WERI-Rb-1 (cell line): Measurements from ENCODE around the gene CTNND1.

ENCODE experiments used
- DNase-seq: peaks from one replicate; pipeline ENCODE4 v3.0.0-alpha.2; 2020
- H3K27ac ChIP-seq: fragments of 250-450 bp; sonication (Bioruptor Pico); 2 replicates; pipeline ENCODE4 v1.5.1; 2020; ENCODE audit warnings: mild to moderate bottlenecking, moderate library complexity
- H3K27me3 ChIP-seq: fragments of 250-450 bp; sonication (Bioruptor Pico); 2 replicates; pipeline ENCODE4 v1.5.1; 2021; ENCODE audit warnings: mild to moderate bottlenecking, low read depth, moderate library complexity; ENCODE audit not compliant: insufficient read depth, severe bottlenecking
- H3K36me3 ChIP-seq: fragments of 250-450 bp; sonication (Bioruptor Pico); 2 replicates; pipeline ENCODE4 v1.5.1; 2020; ENCODE audit warnings: mild to moderate bottlenecking, moderate library complexity
- H3K4me3 ChIP-seq: 2 replicates; pipeline ENCODE4 v1.5.1; 2011; ENCODE audit warnings: low read depth, mild to moderate bottlenecking, control low read depth, low read length
- H3K9me3 ChIP-seq: fragments of 250-450 bp; sonication (Bioruptor Pico); 2 replicates; pipeline ENCODE4 v1.5.1; 2021; ENCODE audit warnings: mild to moderate bottlenecking, moderate library complexity; ENCODE audit not compliant: severe bottlenecking
- CTCF ChIP-seq: IDR thresholded peaks from 2 replicates; pipeline ENCODE4 v1.5.1; 2011; ENCODE audit warnings: low read depth, mild to moderate bottlenecking, control low read depth, inconsistent platforms, low read length

CTNND1 gene

DNA sequence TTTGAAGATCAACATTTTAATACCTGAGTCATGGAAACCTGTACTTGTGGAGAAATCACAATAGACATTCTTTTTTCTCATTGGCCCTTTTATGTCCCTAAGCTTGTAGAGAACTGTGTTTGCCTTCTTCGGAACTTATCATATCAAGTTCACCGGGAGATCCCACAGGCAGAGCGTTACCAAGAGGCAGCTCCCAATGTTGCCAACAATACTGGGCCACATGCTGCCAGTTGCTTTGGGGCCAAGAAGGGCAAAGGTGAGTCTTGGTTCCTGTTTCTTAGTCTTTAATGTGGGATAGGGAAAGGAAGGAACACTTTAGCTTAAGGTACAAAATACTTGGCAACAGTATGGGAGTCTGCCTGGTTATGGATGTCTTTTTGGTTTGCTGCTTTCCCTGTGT lies 44.2 kb downstream of the CTNND1 start:
- Histone ChIP-seq H3K27me3 (no peaks in the 10 kb centered on the region), H3K27ac (no peak overlapping the region), H3K9me3 (no peaks in the 10 kb centered on the region), H3K36me3 (peaks cover 18% of the 10 kb centered on the region), H3K4me3 (no peak overlapping the region)
- no peak for DNase-seq
- no peak for TF ChIP-seq CTCF

DNA sequence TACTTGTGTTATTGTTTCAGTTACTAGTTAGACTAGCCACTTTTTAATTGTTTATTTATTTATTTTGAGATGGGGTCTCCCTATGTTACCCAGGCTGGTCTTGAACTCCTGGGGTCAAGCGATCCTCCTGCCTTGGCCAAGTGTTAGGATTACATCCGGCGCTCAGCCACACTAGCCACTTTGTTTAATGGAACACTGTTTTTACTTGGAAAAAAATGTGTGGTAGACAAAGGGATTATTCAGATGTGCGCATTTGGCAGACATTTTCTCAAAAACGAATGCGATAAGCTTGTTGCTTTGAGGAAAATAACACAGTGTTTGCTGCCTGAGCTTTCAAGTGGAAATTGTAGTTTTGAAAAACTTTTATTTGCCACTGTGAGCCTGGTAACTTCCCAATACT lies 51.0 kb downstream of the CTNND1 start:
- TF ChIP-seq CTCF, result no peak
- H3K4me3 ChIP-seq, result no peak overlapping the region
- peaks cover 21% of the 10 kb centered on the region for H3K36me3 ChIP-seq
- H3K9me3 ChIP-seq, result no peaks in the 10 kb centered on the region
- H3K27me3 ChIP-seq, result no peaks in the 10 kb centered on the region
- no peak overlapping the region for H3K27ac ChIP-seq
- DNase-seq, result no peak

- Histone ChIP-seq H3K27me3 (no peaks in the 10 kb centered on the region), H3K36me3 (peaks cover 11% of the 10 kb centered on the region), H3K9me3 (no peaks in the 10 kb centered on the region), H3K4me3 (no peak overlapping the region), H3K27ac (no peak overlapping the region)
- DNase-seq, result no peak
- no peak for TF ChIP-seq CTCF
Measured at GRCh38 chr11:57815476-57815875, 53.9 kb downstream of the CTNND1 start.

DNA sequence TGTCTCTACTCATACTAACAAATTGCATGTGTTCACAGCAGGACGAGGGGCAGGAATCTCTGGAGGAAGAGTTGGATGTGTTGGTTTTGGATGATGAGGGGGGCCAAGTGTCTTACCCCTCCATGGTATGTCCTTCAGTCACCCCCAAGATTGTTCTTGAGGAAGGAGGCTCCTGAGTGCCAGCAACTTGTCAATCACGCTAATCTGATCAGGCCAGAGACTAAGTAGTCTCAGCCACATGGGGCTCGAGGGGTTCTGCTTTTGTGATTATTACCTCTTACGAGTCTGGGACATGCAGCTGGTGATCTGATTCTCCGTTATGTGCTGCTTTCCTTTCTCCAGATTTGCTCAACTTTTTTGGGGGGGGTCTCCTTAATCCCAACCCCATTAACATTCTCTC lies 54.3 kb downstream of the CTNND1 start:
- Histone ChIP-seq H3K9me3 (no peaks in the 10 kb centered on the region), H3K4me3 (no peak overlapping the region), H3K27ac (no peak overlapping the region), H3K27me3 (no peaks in the 10 kb centered on the region), H3K36me3 (peaks cover 11% of the 10 kb centered on the region)
- TF ChIP-seq CTCF, result no peak
- DNase-seq, result peak; percentile 34

DNA sequence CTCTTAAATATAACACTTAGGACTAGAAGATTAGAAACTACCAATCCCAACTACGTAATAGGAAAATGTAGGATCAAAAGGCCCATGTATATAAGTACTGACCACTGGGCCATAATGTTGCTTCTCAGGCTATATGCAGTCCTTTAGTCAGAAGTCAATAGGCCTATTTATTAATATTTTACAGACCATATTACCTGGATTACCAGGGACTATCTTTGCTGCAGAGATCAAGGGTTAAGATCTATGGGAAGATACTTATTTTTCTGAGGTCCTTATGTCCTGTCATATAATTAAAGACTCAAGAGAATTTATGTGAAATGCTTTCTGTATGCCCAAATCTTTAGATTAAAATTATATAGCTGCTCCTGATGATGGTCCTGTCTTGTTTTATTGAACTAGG lies 57.2 kb downstream of the CTNND1 start:
- no peak for DNase-seq
- no peak overlapping the region for H3K4me3 ChIP-seq
- TF ChIP-seq CTCF, result no peak

GRCh38 chr11:57819252-57819979 lies 57.8 kb downstream of the CTNND1 start:
- Histone ChIP-seq H3K9me3 (no peaks in the 10 kb centered on the region), H3K27me3 (peaks cover 14% of the 10 kb centered on the region), H3K4me3 (no peak overlapping the region), H3K36me3 (peaks cover 2% of the 10 kb centered on the region; the same call in 1 of the 2 replicates), H3K27ac (no peak overlapping the region)
- TF ChIP-seq CTCF, result no peak
- no peak for DNase-seq

More for the DNA sequence above, 57.2 kb downstream of the CTNND1 start:
- Histone ChIP-seq H3K9me3 (no peaks in the 10 kb centered on the region), H3K27ac (no peak overlapping the region), H3K27me3 (peaks cover 13% of the 10 kb centered on the region), H3K36me3 (peaks cover 2% of the 10 kb centered on the region; the same call in 1 of the 2 replicates)
